ENCODE data around the gene MICAL1. TPM values are rescaled to one million over a fixed set of nuclear protein-coding genes. Genes with fewer than 3 reads are reported as not detected.

Gene MICAL1
- total RNA-seq, 2 donors from 2014 or later: 136 TPM

- no peaks in the 10 kb centered on the region for H3K9me3 ChIP-seq (ENCODE audit: control insufficient read depth, low read length, poor library complexity, severe bottlenecking)
- Mint-ChIP-seq H3K27ac (peak overlapping the region; percentile 92), H3K4me1 (peaks cover 42% of the 10 kb centered on the region), H3K36me3 (ENCODE audit: low read depth) (peaks cover 8% of the 10 kb centered on the region), H3K4me3 (peak overlapping the region; percentile 85), H3K27me3 (no peaks in the 10 kb centered on the region)
- no peak for DNase-seq
- peak; percentile 30 for ATAC-seq
Observed at GRCh38 chr6:109483735-109484057, 28.1 kb upstream of the MICAL1 start.

- DNase-seq (peak; percentile 88 to 92 (median 88)), ATAC-seq (peak; percentile 88)
- Mint-ChIP-seq H3K27ac (peak within 1 kb of the TSS; percentile 99), H3K36me3 (ENCODE audit: low read depth) (peaks cover 9% of the 10 kb centered on the region), H3K27me3 (no peaks in the 10 kb centered on the region), H3K4me1 (peaks cover 46% of the 10 kb centered on the region), H3K4me3 (peak within 1 kb of the TSS; percentile 97)
- no peaks in the 10 kb centered on the region for H3K9me3 ChIP-seq (ENCODE audit: control insufficient read depth, low read length, poor library complexity, severe bottlenecking)
Observed at GRCh38 chr6:109482905-109483734, 27.5 kb upstream of the MICAL1 start, which contains the start of gene ZBTB24. Gene ZBTB24 (minus strand): TSS chr6:109483219. CDS start chr6:109482026, 1,193 bp downstream.

- peaks cover 9% of the 10 kb centered on the region for H3K36me3 Mint-ChIP-seq (ENCODE audit: low read depth)
- DNase-seq: no peak
- no peaks in the 10 kb centered on the region for H3K9me3 ChIP-seq (ENCODE audit: control insufficient read depth, low read length, poor library complexity, severe bottlenecking)
- H3K4me3 Mint-ChIP-seq: peak overlapping the region; percentile 97
- ATAC-seq: no peak
- H3K4me1 Mint-ChIP-seq: peaks cover 60% of the 10 kb centered on the region
- H3K27me3 Mint-ChIP-seq: no peaks in the 10 kb centered on the region
- peak overlapping the region; percentile 99 for H3K27ac Mint-ChIP-seq
Observed at GRCh38 chr6:109480993-109481480, 25.5 kb upstream of the MICAL1 start.

GRCh38 chr6:109478841-109479624 is 23.5 kb upstream of the MICAL1 start:
- H3K27ac Mint-ChIP-seq: peak overlapping the region; percentile 99
- peaks cover 9% of the 10 kb centered on the region for H3K36me3 Mint-ChIP-seq (ENCODE audit: low read depth)
- no peak for ATAC-seq

GRCh38 chr6:109478222-109478805 is 22.7 kb upstream of the MICAL1 start:
- H3K4me3 Mint-ChIP-seq: peak overlapping the region; percentile 97
- H3K27ac Mint-ChIP-seq: peak overlapping the region; percentile 99
- H3K9me3 ChIP-seq (ENCODE audit: control insufficient read depth, low read length, poor library complexity, severe bottlenecking): no peaks in the 10 kb centered on the region
- no peak for ATAC-seq
- H3K27me3 Mint-ChIP-seq: no peaks in the 10 kb centered on the region
- peaks cover 64% of the 10 kb centered on the region for H3K4me1 Mint-ChIP-seq
- no peak for DNase-seq
- H3K36me3 Mint-ChIP-seq (ENCODE audit: low read depth): peaks cover 12% of the 10 kb centered on the region

More at GRCh38 chr6:109478841-109479624, 23.5 kb upstream of the MICAL1 start:
- H3K4me1 Mint-ChIP-seq: peaks cover 64% of the 10 kb centered on the region
- H3K9me3 ChIP-seq (ENCODE audit: control insufficient read depth, low read length, poor library complexity, severe bottlenecking): no peaks in the 10 kb centered on the region
- peak overlapping the region; percentile 97 for H3K4me3 Mint-ChIP-seq
- H3K27me3 Mint-ChIP-seq: no peaks in the 10 kb centered on the region
- DNase-seq: no peak

- Mint-ChIP-seq H3K27me3 (no peaks in the 10 kb centered on the region), H3K4me1 (peaks cover 70% of the 10 kb centered on the region), H3K4me3 (peak overlapping the region; percentile 97), H3K27ac (peak overlapping the region; percentile 99), H3K36me3 (ENCODE audit: low read depth) (peaks cover 18% of the 10 kb centered on the region)
- DNase-seq: no peak
- no peak for ATAC-seq
- H3K9me3 ChIP-seq (ENCODE audit: control insufficient read depth, low read length, poor library complexity, severe bottlenecking): no peaks in the 10 kb centered on the region
Observed at GRCh38 chr6:109477725-109478124, 22.2 kb upstream of the MICAL1 start.

- peak overlapping the region; percentile 97 for H3K4me3 Mint-ChIP-seq
- H3K27me3 Mint-ChIP-seq: no peaks in the 10 kb centered on the region
- peak overlapping the region; percentile 99 for H3K27ac Mint-ChIP-seq
- no peak for DNase-seq
- ATAC-seq: no peak
- peaks cover 21% of the 10 kb centered on the region for H3K36me3 Mint-ChIP-seq (ENCODE audit: low read depth)
- no peaks in the 10 kb centered on the region for H3K9me3 ChIP-seq (ENCODE audit: control insufficient read depth, low read length, poor library complexity, severe bottlenecking)
- peaks cover 72% of the 10 kb centered on the region for H3K4me1 Mint-ChIP-seq
Observed at GRCh38 chr6:109477184-109477583, 21.6 kb upstream of the MICAL1 start.

- ATAC-seq (no peak), DNase-seq (no peak)
- peaks cover 16% of the 10 kb centered on the region for H3K36me3 Mint-ChIP-seq (ENCODE audit: low read depth)
- H3K27me3 Mint-ChIP-seq: no peaks in the 10 kb centered on the region
- peak overlapping the region; percentile 99 for H3K27ac Mint-ChIP-seq
- no peak overlapping the region for H3K4me3 Mint-ChIP-seq
- H3K9me3 ChIP-seq (ENCODE audit: control insufficient read depth, low read length, poor library complexity, severe bottlenecking): no peaks in the 10 kb centered on the region
- peaks cover 65% of the 10 kb centered on the region for H3K4me1 Mint-ChIP-seq
Observed at GRCh38 chr6:109475625-109476024, 20.1 kb upstream of the MICAL1 start.

GRCh38 chr6:109474995-109475394 is 19.4 kb upstream of the MICAL1 start:
- H3K4me1 Mint-ChIP-seq: peaks cover 61% of the 10 kb centered on the region
- peak overlapping the region; percentile 99 for H3K27ac Mint-ChIP-seq
- H3K9me3 ChIP-seq (ENCODE audit: control insufficient read depth, low read length, poor library complexity, severe bottlenecking): no peaks in the 10 kb centered on the region
- H3K27me3 Mint-ChIP-seq: no peaks in the 10 kb centered on the region
- no peak for ATAC-seq
- no peak for DNase-seq
- peaks cover 17% of the 10 kb centered on the region for H3K36me3 Mint-ChIP-seq (ENCODE audit: low read depth)
- no peak overlapping the region for H3K4me3 Mint-ChIP-seq

GRCh38 chr6:109473120-109473519 is 17.5 kb upstream of the MICAL1 start:
- H3K9me3 ChIP-seq (ENCODE audit: control insufficient read depth, low read length, poor library complexity, severe bottlenecking): no peaks in the 10 kb centered on the region
- ATAC-seq (no peak), DNase-seq (no peak)
- Mint-ChIP-seq H3K27me3 (no peaks in the 10 kb centered on the region), H3K4me3 (no peak overlapping the region), H3K36me3 (ENCODE audit: low read depth) (peaks cover 21% of the 10 kb centered on the region), H3K4me1 (peaks cover 55% of the 10 kb centered on the region), H3K27ac (peak overlapping the region; percentile 67)

- Mint-ChIP-seq H3K4me3 (no peak overlapping the region), H3K27me3 (no peaks in the 10 kb centered on the region), H3K36me3 (ENCODE audit: low read depth) (peaks cover 24% of the 10 kb centered on the region), H3K27ac (peak overlapping the region; percentile 67), H3K4me1 (peaks cover 52% of the 10 kb centered on the region)
- no peak for ATAC-seq
- no peak for DNase-seq
- H3K9me3 ChIP-seq (ENCODE audit: control insufficient read depth, low read length, poor library complexity, severe bottlenecking): no peaks in the 10 kb centered on the region
Observed at GRCh38 chr6:109472132-109472995, 16.8 kb upstream of the MICAL1 start.

- ATAC-seq: no peak
- H3K36me3 Mint-ChIP-seq (ENCODE audit: low read depth): peaks cover 24% of the 10 kb centered on the region
- DNase-seq: no peak
- no peaks in the 10 kb centered on the region for H3K27me3 Mint-ChIP-seq
- H3K27ac Mint-ChIP-seq: peak overlapping the region; percentile 67
- peaks cover 48% of the 10 kb centered on the region for H3K4me1 Mint-ChIP-seq
- no peaks in the 10 kb centered on the region for H3K9me3 ChIP-seq (ENCODE audit: control insufficient read depth, low read length, poor library complexity, severe bottlenecking)
- H3K4me3 Mint-ChIP-seq: no peak overlapping the region
Observed at GRCh38 chr6:109471105-109471810, 15.7 kb upstream of the MICAL1 start.

Measured in T-helper 17 cell (primary cell).